ENCODE results near the gene ATF7IP2. TPM values are rescaled to one million over a fixed set of nuclear protein-coding genes. Genes with fewer than 3 reads are reported as not detected.
A peak's percentile ranks its signal among the peaks of the same experiment; 100 is the strongest.

ATF7IP2 gene
- total and polyA plus RNA-seq, 2 of the 13 experiments (the other 11 are each of a cell fraction or from before 2014, with no cell fraction given) = 117 to 217 TPM

- TF ChIP-seq TFDP1 (CRISPR knock-in tag; IDR thresholded peaks at IDR 0.05; ENCODE audit: borderline replicate concordance) (0 out of 2 replicates have a peak, but pooled peaks have one; percentile 55), TCF7 (IDR thresholded peaks at IDR 0.05; ENCODE audit: low read depth) (peak; percentile 33; the same call in 1 of the 2 replicates), ZNF292 (CRISPR knock-in tag; IDR thresholded peaks at IDR 0.05; ENCODE audit: borderline replicate concordance, low read depth) (peak; percentile 98), ZNF138 (CRISPR knock-in tag; IDR thresholded peaks at IDR 0.05; ENCODE audit: low read depth) (0 out of 2 replicates have a peak, but pooled peaks have one; percentile 75), SP4 (CRISPR knock-in tag; IDR thresholded peaks at IDR 0.05) (peak; percentile 60), MAX (IDR thresholded peaks at IDR 0.05) (peak; percentile 63; the same call in 1 of the 2 replicates), MXD1 (CRISPR knock-in tag; IDR thresholded peaks at IDR 0.05) (peak; percentile 47; the same call in 1 of the 2 replicates), ZFX (CRISPR knock-in tag; IDR thresholded peaks at IDR 0.05; ENCODE audit: low read depth) (peak; percentile 67), KDM2A (CRISPR knock-in tag; IDR thresholded peaks at IDR 0.05; ENCODE audit: borderline replicate concordance, low read depth) (peak; percentile 44; the same call in 1 of the 2 replicates), ZNF362 (CRISPR knock-in tag; IDR thresholded peaks at IDR 0.05; ENCODE audit: borderline replicate concordance) (peak; percentile 80), MEIS2 (CRISPR knock-in tag; IDR thresholded peaks at IDR 0.05) (0 out of 2 replicates have a peak, but pooled peaks have one; percentile 53), BRD4 (CRISPR knock-in tag; IDR thresholded peaks at IDR 0.05) (peak; percentile 40; the same call in 1 of the 2 replicates), GMEB1 (CRISPR knock-in tag; IDR thresholded peaks at IDR 0.05; ENCODE audit: borderline replicate concordance) (peak; percentile 53), ZNF274 (CRISPR knock-in tag; IDR thresholded peaks at IDR 0.05) (peak; percentile 26; the same call in 1 of the 2 replicates), DMAP1 (CRISPR knock-in tag; IDR thresholded peaks at IDR 0.05) (peak; percentile 56; the same call in 1 of the 2 replicates), ZKSCAN5 (CRISPR knock-in tag; IDR thresholded peaks at IDR 0.05) (peak; percentile 40; the same call in 1 of the 2 replicates), FOXO1 (CRISPR knock-in tag; IDR thresholded peaks at IDR 0.05) (peak; percentile 60; the same call in 1 of the 2 replicates), ZNF296 (CRISPR knock-in tag; conservative IDR thresholded peaks at IDR 0.05) (0 out of 2 replicates have a peak, but pooled peaks have one; percentile 15), PAXIP1 (CRISPR knock-in tag; conservative IDR thresholded peaks at IDR 0.05) (peak; percentile 95)
Observed at GRCh38 chr16:10452208-10453158, 66.6 kb downstream of the ATF7IP2 start (continued).
